Fibroblast of lung (primary cell): ENCODE measurements around the gene ANKRD13D.

ENCODE experiments used
- CTCF ChIP-seq, 2 donors: IDR thresholded peaks in 1 of 2; conservative IDR thresholded peaks in 1 of 2; 1 replicate in 1 of 2; 2 replicates in 1 of 2; pipeline ENCODE4 v1.5.1; 2011 to 2012; ENCODE audit warnings: low read length in 2 of 2, control low read depth in 1 of 2, inconsistent platforms in 1 of 2, low read depth in 1 of 2, mild to moderate bottlenecking in 1 of 2
- EZH2 ChIP-seq: IDR thresholded peaks from 2 replicates; pipeline ENCODE4 v1.5.1; 2012; ENCODE audit warnings: low read length, control low read depth, mild to moderate bottlenecking; ENCODE audit errors: missing control alignments

- TF ChIP-seq CTCF (conservative IDR thresholded peaks at IDR 0.05 in 1 of 2, IDR thresholded peaks at IDR 0.05 in 1 of 2; ENCODE audit: low read depth in 1 of 2, low read length in 2 of 2) (no peak), EZH2 (no peak)
Measured at GRCh38 chr11:67256477-67257135, 32.5 kb upstream of the ANKRD13D start.
